ENCODE data around the gene FMN2. TPM values are rescaled to one million over a fixed set of nuclear protein-coding genes. Genes with fewer than 3 reads are reported as not detected.

FMN2 gene
- total and polyA plus RNA-seq, 3 donors from 2014 or later: 3.8 to 8.3 (median 4.3) TPM

DNA sequence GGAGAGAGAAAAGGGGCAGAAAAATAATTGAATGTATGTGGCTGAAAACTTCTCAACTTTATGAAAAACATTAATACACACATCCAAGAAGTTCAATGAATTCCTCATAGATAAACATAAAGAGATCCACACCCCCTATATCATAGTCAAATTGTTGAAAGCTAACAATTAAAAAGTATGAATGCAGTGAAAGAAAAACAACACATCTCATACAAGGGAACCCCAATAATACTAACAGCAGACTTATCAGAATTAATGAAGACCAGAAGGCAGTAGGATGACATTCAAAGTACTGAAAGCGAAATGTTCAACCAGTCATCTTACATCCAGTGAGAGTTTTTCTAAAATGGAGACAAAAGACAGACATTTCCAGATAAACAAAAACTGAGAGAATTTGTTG lies 134.4 kb downstream of the FMN2 start:
- TF ChIP-seq, protein P1, sequence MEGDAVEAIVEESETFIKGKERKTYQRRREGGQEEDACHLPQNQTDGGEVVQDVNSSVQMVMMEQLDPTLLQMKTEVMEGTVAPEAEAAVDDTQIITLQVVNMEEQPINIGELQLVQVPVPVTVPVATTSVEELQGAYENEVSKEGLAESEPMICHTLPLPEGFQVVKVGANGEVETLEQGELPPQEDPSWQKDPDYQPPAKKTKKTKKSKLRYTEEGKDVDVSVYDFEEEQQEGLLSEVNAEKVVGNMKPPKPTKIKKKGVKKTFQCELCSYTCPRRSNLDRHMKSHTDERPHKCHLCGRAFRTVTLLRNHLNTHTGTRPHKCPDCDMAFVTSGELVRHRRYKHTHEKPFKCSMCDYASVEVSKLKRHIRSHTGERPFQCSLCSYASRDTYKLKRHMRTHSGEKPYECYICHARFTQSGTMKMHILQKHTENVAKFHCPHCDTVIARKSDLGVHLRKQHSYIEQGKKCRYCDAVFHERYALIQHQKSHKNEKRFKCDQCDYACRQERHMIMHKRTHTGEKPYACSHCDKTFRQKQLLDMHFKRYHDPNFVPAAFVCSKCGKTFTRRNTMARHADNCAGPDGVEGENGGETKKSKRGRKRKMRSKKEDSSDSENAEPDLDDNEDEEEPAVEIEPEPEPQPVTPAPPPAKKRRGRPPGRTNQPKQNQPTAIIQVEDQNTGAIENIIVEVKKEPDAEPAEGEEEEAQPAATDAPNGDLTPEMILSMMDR (IDR thresholded peaks at IDR 0.05): no peak
- no peak for TF ChIP-seq POLR2A (IDR thresholded peaks at IDR 0.05)
- no peaks in the 10 kb centered on the region for H3K9me3 ChIP-seq
- no peak overlapping the region for H3K27ac ChIP-seq
- no peaks in the 10 kb centered on the region for H3K27me3 ChIP-seq
- no peak overlapping the region for H3K4me3 ChIP-seq
- H3K36me3 ChIP-seq (ENCODE audit: low read depth, missing control alignments): no peaks in the 10 kb centered on the region
- intact Hi-C loops (cut with DNase I; ENCODE audit: low total_unique reads): no loop called here
- DNase-seq: no peak
- 91 to 93% methylated on average over 1 of the region's 1 CpG for WGBS, 2 donors
- H3K4me1 ChIP-seq: no peaks in the 10 kb centered on the region

DNA sequence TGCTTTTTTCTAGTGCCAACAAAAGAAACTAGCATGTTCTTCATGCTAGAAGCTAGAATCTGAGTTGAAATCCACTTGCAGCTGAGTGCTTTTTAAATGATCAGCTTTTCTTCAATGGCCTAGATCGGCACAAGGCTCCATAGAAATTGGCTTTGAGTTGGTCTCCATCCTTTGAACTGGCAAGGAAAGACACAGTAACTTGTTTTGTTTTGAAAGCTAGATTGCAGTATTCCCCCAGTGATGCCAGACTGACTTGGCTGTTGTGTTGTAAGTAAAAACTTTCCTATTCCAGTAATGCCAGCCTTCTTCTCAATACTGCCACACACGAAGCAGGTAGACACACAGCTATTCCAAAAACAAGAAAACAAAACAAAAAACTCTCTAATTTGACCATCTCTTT lies 139.1 kb downstream of the FMN2 start:
- no peaks in the 10 kb centered on the region for H3K36me3 ChIP-seq (ENCODE audit: low read depth, missing control alignments)

DNA sequence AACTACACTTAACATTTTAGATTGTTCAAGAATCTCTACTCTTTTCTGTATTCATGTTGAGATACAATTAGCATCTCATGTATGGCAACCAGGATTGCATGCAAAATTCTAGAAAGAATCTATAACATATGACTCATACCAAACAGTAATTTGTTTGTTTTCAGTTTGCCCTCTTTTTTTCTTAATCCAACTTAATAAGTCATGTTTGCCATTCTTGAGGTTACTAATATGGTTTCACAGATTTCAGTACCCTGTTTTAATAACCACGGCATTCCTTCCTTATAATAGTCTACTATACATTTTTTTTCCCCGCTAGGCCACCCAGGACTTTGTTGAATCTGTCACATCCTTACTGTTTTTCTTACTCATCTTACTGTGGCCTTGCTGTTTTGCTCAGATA lies 140.8 kb downstream of the FMN2 start:
- H3K4me3 ChIP-seq: no peak overlapping the region
- WGBS, 2 donors: 89 to 93% methylated on average over 2 of the region's 2 CpGs
- no peaks in the 10 kb centered on the region for H3K4me1 ChIP-seq
- no peak for DNase-seq
- H3K36me3 ChIP-seq (ENCODE audit: low read depth, missing control alignments): no peaks in the 10 kb centered on the region
- intact Hi-C loops (cut with DNase I; ENCODE audit: low total_unique reads): no loop called here
- TF ChIP-seq, protein P1 (IDR thresholded peaks at IDR 0.05): no peak
- TF ChIP-seq POLR2A (IDR thresholded peaks at IDR 0.05): no peak
- no peak overlapping the region for H3K27ac ChIP-seq
- H3K27me3 ChIP-seq: no peaks in the 10 kb centered on the region
- H3K9me3 ChIP-seq: no peaks in the 10 kb centered on the region

More for the DNA sequence above, 139.1 kb downstream of the FMN2 start:
- Histone ChIP-seq H3K27ac (no peak overlapping the region), H3K27me3 (no peaks in the 10 kb centered on the region), H3K9me3 (no peaks in the 10 kb centered on the region), H3K4me3 (no peak overlapping the region), H3K4me1 (no peaks in the 10 kb centered on the region)
- DNase-seq: no peak
- intact Hi-C loops (cut with DNase I; ENCODE audit: low total_unique reads): no loop called here
- TF ChIP-seq, protein P1 (IDR thresholded peaks at IDR 0.05): no peak
- TF ChIP-seq POLR2A (IDR thresholded peaks at IDR 0.05): no peak
- 76 to 82% methylated on average over 2 of the region's 2 CpGs for WGBS, 2 donors

DNA sequence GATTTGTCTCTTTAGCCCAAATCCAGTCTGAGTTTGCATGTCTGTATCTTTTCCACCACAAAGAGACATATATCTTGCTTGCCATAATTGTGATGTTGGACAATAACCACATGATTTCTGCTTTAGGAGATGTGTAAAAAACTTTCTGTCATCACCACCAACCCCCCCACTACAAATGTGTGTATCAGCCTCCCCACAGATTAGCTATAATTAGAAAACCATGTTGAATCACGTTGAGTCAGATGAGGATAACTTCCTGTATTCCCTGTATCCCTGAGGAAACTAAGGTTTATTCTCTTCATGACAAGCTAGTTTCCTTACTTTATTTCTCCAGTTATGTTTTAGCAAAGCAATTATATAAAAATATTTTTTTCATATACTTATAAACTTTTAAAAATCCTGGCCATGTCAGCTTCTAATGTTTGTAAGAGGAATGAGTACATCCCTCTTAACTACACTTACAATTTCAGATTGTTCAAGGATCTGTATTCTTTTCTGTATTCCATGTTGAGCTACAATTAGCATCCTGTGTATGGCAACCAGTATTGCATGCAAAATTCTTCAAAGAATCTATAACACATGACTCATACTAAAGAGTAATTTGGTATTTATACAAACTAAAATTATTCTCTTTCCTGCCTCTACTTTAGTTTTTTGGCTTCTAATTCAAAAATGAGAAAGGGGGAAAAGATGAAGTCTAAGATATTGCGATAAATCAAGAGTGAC lies 143.0 kb downstream of the FMN2 start:
- WGBS, 2 donors: 68 to 74% methylated on average over 2 of the region's 2 CpGs
- no peak for TF ChIP-seq POLR2A (IDR thresholded peaks at IDR 0.05)
- TF ChIP-seq, protein P1 (IDR thresholded peaks at IDR 0.05): no peak
- H3K4me3 ChIP-seq: no peak overlapping the region
- H3K9me3 ChIP-seq: no peaks in the 10 kb centered on the region
- H3K4me1 ChIP-seq: no peaks in the 10 kb centered on the region
- intact Hi-C loops (cut with DNase I; ENCODE audit: low total_unique reads): no loop called here
- DNase-seq: no peak
- no peaks in the 10 kb centered on the region for H3K27me3 ChIP-seq
- H3K27ac ChIP-seq: no peak overlapping the region
- H3K36me3 ChIP-seq (ENCODE audit: low read depth, missing control alignments): no peaks in the 10 kb centered on the region
